NCI-H187 treated with DMSO at 0.1 percent for 48 hours (cell line): ENCODE measurements around the gene TIMM22.
"Not testable (repeated sequence)": the region's sequence is repeated elsewhere in the genome, so short reads cannot be mapped to it uniquely, and the experiment has no call there.

Source experiments
- DNase-seq: peaks from one replicate; lab custom pipeline; 2025; lab: John Stamatoyannopoulos, UW

TIMM22 gene

DNA sequence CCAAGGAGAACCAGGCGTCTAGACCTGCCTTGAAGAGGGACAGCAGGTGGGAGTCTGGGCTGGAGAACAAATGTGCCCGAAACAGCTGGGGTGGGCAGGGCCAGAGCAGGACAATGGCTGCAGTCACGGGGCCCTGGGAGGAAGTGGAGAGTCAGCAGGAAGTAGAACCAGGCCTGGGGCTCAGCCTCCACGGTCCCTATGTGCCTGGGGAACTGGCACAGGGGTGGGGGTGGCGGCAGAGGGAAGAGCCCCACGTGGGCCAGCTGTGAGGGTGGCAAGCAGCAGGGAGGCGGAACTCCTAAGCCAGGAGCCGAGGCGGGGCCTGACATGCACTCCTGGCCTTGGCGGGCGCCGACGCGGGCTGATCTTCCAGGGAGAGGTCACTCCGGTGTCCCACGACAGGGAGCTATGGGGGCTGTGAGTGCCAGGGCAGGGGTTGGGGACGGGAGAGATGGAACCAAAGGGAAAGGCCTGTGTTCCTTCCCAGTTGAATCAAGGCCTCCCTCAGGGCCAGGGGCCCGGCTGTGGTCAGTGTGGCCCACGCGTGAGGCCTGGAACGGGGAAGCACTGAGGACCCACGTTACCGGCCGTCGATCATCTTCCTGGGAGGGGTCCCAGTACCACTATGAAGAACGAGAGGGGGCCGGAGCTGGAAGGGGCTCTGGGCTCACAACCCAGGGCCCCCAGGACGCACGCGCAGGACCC is 42.7 kb downstream of the TIMM22 start:
- DNase-seq: no peak

DNA sequence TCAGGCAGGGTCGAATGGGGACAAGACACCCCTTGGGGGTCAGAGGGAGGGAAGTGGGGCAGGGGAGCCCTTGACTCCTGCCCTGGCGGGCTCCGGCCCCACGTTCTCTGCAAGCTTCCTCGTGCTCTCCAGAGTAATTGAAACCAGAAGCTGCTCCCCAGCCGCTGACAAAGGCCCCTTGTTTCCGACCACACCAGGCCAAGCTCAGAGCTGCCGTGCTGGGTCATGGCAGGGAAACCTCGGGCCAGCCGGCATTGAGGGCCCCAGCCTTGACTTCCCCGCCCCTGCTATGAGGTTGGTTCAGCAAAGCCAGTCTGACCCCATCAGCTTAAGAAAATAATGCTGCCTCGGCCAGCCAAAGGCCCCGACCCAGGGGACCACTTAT is 43.3 kb downstream of the TIMM22 start:
- DNase-seq: no peak

DNA sequence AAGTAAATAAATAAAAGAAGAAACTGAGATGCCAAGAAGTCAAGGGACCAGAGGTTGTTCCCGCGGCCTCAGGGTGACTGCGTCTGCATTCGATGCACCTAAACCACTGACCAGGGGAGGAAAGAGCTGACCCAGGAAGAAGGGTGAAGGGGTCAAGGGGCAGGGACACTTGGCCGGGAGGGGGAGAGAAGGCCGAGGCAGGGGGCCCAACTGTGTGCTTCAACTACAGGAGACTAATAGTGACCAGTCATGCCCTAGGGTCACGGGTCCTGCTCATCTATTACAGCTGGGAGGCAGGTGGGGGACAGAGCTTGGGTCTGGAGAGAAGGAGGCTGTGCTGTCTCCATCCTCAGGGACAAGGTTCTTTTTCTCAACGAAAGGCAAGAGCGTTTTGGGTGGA is 44.8 kb downstream of the TIMM22 start:
- DNase-seq: no peak

DNA sequence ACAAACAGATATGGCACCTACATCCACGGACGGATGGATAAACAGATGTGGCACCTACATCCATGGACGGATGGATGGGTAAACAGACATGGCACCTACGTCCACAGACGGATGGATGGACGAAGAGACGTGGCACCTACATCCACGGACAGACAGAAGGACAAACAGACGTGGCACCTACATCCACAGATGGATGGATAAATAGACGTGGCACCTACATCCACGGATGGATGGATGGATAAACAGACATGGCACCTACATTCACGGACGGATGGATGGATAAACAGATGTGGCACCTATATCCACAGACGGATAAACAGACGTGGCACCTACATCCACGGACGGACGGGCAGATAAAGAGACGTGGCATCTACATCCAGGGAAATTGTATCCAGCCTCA is 45.6 kb downstream of the TIMM22 start:
- no peak for DNase-seq

DNA sequence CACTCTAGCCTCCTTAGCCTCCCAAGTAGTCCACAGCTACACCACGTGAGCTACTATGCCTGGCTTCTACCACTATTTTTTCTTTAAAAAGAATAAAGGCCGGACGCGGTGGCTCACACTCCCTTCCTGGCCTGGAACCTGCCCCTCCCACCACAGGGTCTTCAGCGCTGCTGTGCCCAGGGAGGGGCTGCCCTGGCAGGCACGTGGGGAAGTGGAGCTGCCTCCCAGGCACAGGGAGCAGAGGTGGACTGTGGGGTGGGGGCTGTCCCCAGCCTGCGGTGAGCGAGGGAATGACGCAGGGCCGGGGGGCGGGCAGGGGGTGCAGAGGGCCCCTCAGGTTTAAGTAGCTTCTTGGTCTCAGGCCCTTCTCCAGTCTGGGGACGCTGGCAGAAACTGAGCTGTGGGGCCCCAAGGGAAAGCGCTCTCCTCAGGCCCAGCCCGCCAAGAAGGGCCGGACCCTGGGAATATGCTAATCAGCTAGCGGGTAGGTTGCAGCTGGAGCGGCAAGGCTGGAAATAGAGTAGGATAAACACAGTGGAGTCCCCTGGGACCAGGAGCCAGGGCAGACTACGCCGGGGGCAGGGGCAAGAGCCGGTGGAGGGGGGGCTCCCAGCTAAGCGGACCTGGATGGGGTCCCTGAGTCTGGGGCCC is 46.8 kb downstream of the TIMM22 start:
- no peak for DNase-seq

DNA sequence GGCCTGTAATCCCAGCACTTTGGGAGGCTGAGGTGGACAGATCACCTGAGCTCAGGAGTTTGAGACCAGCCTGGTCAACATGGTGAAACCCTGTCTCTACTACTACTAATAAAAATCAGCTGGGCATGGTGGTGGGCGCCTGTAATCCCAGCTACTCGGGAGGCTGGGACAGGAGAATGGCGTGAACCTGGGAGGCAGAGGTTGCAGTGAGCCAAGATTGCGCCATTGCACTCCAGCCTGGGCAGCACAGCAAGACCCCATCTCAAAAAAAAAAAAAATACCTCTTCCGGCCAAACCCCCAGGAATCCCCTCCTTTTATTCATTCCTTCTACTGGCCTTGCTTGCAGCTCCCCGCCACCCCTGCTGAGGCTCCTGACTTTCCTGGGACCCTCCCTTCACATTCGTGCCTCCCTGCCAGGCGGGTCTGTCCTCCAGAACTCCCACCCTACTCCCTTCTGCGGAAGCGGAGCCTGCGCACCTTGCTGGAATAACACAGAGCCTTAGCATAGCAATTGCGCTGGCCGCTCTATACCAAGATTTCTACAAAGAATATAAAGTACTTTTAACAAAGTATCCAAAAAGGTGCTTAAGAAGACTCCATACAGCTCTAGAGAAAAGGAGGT is 47.6 kb downstream of the TIMM22 start:
- DNase-seq: not testable (repeated sequence)

DNA sequence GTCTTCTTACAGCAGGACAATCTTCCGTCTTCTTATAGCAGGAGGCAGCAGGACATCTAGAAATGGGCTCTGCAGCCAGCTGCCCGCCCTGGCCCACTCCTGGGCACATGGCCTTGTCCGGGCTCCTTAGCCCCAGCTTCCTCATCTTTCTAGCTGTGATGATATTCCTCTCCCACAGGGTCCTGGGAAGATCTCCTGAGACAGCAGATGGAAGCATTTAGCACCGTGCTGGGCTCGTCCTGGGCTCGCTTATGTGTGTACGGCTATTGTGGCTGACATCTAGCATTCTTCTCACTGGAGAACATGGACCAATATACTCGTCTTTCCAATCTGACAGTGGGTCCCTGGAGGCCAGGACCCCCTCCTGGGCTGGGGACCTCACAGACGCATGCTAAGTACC is 48.5 kb downstream of the TIMM22 start:
- no peak for DNase-seq

DNA sequence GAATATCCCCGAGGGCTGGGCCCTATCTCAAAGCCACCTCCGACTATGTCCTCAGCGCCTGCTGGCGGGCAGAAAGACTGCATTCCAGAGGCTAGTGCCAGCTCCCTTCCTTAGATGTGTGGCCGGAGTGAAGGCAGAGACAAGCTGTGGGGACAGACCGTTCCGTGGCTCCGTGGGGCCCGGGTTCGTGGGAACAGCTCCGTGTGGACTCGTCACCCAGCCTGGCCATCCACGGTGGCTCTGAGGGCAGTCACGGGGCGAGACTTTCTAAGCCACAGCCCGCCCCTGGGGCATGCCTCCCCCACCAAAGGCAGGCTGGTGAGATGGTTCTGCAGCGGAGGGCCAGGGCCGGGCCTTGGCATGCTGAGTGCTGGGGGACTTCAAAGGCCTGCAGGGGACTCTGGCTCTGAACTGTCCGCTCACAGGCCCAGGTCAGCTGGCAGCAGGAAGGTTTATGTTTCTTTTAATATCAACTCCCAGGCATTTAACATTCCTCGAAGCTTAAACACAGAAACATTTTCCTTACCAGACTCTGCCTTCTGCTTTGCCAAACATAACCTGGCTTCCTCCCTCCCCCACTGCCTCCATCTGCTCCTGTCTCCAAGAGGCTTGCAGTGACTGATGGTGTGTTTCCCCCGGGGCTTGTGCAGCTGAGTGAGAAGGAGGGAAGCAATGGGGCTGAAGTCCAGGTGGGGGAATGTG is 50.4 kb downstream of the TIMM22 start:
- no peak for DNase-seq

DNA sequence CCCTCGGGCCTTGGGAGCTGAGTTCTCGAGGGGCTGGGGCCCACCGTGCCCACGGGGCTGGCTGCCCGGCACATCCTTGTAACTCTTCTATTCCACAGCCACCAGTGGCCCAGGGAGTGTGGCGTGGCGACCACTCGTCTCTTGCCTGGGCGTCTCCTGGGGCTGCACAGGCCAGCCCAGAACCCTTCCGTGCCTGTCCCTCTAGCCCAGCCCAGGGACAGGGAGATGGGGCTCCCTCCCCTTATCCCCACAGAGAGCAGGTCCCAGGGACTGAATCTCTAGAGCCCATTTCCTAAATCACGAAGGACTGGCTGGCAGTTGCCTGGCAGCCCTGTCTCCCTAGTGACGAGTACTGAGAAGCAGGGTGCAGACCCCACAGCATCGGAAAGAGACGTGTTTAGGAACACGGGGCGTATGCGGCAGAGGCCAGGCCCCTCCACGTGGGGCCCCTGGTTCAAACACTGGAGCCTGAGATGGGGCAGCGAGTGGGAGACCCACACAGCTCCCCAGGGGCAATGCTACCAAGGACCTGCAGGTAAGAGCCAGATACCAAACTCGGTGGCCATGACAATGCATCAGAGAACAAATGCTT is 51.0 kb downstream of the TIMM22 start:
- DNase-seq: no peak

DNA sequence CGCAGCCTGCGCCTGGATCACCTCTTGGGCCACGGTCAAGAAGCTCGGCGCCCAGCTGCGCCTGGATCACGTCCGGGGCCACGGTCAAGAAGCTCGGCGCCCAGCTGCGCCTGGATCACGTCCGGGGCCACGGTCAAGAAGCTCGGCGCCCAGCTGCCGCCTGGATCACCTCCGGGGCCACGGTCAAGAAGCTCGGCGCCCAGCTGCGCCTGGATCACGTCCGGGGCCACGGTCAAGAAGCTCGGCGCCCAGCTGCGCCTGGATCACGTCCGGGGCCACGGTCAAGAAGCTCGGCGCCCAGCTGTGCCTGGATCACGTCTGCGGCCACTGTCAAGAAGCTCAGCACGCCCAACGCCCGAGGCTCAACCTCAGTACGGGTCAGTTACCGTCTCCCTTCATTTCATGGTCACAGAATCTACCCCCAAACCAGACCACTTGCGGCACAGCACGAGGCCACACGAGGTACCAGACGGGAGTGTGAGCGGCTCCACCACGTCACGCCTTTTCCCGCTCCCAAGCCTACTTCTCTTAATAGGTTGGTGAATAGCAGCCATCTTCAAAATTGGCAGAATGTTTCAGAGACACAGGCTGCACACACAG is 51.7 kb downstream of the TIMM22 start:
- not testable (repeated sequence) for DNase-seq

DNA sequence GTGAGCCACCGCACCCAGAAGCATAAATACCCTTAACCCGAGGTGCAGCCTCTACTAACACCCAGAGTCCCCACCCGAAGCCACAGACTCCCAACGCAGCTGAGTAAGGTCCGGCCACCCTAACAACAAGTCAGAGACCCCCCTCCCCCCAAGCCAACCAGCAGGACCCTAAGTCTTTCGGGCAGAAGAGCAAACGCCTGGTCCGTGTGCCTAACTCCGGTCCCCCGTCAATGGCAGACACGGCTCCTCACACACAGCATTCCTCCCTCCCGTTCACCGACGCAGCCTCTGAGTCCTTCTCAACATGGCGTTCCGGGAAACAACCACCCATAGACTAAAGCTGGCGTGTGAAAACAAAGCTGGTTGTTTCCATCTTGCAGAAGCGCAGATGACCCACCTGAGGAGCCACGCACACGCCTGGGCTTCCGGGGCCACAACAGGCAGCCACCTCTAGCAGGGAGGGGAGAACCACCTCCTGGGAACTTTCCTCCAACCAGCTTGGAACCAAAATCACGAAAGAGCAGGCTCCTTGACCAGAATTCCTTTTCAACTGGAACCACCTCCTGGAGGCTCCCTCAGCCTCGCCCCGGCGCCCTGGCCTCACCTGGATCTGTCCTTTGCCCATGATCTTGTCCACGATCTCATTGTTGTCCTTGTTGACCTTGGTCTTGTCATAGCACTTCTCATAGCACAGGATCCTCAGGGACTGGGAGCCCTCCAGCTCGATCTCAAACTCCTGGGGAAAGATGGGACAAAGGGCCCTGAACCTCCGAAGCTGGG is 52.7 kb downstream of the TIMM22 start:
- no peak for DNase-seq

DNA sequence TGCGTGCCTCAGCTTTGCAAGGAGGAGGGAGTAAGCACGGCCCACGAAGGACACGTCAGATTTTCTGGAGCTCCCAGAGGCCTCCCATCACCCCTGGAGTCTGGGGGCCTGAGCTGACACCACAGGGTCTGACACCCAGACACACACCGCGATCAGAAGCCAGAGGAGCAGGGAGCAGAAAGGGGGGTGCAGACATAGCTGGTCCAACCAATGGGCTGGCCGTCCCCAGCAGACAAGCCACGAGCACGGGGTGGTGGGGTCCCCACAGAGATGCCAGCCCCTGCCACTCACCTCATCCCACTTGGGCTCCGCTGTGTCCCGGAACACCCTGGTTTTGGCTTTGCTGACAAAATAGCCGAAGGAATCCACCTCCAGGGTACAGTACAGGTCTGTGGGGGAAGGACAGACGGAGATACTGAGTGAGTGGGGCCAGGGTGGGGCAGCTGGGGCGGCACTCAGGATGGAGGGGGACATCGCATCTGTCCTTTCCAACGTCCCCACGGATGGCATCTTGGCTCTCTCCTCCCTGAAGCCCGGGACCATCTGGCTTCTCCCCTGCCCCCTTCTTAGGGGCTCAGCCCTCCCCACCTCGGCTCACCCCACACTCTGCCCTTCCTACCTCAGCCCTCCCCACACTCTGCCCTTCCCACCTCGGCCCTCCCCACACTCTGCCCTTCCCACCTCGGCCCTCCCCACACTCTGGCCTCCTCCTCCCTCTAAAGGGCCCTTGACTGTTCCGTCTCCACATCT is 53.5 kb downstream of the TIMM22 start:
- no peak for DNase-seq

DNA sequence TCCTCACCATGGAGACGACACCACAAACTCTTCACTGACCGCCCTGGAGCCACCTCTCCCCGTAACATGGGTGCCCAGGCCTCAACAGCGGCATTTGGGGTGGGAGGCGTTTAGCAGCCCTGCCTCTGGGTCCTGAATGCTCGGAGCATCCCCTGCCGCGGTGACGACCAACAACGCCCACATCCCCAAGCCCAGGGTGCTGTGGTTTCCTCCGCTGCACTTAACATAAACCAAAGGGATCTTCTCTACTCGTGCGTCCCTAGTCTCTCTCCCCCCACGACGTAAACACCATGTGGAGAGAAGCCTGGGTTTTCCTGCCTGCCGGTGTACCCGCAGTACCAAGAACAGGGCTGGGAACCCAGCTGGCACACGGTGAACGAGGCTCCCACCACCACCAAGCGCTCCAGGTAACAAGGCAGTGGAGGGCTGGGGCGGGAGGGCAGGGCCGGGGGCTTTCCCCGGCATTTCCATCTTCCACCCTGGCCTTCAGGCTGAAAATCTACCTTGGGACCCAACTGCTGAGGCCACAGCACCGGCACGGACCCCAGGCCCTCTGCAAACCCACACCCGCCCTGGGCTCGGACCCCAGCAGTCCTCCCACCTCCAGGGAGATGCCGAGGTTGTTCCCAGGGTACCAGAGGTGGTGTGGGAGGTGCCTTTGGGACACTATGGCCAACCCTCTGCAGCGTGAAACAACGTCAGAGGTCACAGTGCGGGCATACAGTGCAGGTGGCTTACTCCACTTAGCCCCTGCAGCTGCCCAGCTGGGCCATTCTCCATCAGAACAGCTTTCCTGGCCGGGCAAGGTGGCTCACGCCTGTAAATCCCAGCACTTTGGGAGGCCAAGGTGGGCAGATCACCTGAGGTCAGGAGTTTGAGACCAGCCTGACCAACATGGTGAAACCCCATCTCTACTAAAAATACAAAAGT is 54.3 kb downstream of the TIMM22 start:
- DNase-seq: no peak
